Body of pancreas (tissue), 4 donors: ENCODE measurements around the gene AKAP13. TPM values are rescaled to one million over a fixed set of nuclear protein-coding genes. Genes with fewer than 3 reads are reported as not detected.

ENCODE experiments used
- ATAC-seq: fragments of 150-250 bp; one replicate; pipeline ENCODE4 v1.9.1; 2016
- DNase-seq, 4 donors: peaks; one replicate each; pipeline ENCODE4 v3.0.0-alpha.2; 2019
- H3K27ac ChIP-seq, 4 donors: fragments of 200-600 bp; sonication (generic); 1 replicate in 3 of 4; 2 replicates in 1 of 4; pipeline versions ENCODE4 v1.5.1 to v1.6.1; 2016 to 2019; ENCODE audit warnings: mild to moderate bottlenecking in 1 of 4, mixed read lengths in 1 of 4, moderate library complexity in 1 of 4
- H3K27me3 ChIP-seq, 2 donors: fragments of 200-600 bp; sonication (generic); one replicate each; pipeline ENCODE4 v1.6.0; 2016; ENCODE audit warnings: mild to moderate bottlenecking in 1 of 2
- H3K36me3 ChIP-seq, 2 donors: fragments of 200-600 bp; sonication (generic); replicated peaks in 1 of 2; 2 replicates each; pipeline ENCODE4 v1.5.1; 2016; ENCODE audit warnings: low read depth in 2 of 2; ENCODE audit not compliant: insufficient read depth in 1 of 2
- H3K4me1 ChIP-seq: fragments of 200-600 bp; sonication (generic); one replicate; pipeline ENCODE4 v1.6.0; 2016
- H3K4me3 ChIP-seq, 2 donors: fragments of 200-600 bp; sonication (generic); 1 replicate in 1 of 2; 2 replicates in 1 of 2; pipeline ENCODE4 v1.5.1; 2016 to 2019
- H3K9me3 ChIP-seq, 3 donors: fragments of 200-600 bp; sonication (generic); 1 replicate in 2 of 3; 2 replicates in 1 of 3; pipeline ENCODE4 v1.5.1; 2016
- POLR2A ChIP-seq, 3 donors: fragments of 450-650 bp; IDR thresholded peaks; one replicate each; pipeline ENCODE4 v1.6.1; 2016; ENCODE audit warnings: antibody characterized with exemption in 3 of 3, mild to moderate bottlenecking in 2 of 3
- WGBS, 2 donors: methylation state at CpG; one replicate each; pipeline ENCODE4 v1.1.5; 2017; 5-methylcytosine and 5-hydroxymethylcytosine counted together
- intact Hi-C: fragments of 100-400 bp; cut with DNase I; formaldehyde crosslinking; loops from one replicate; pipeline ENCODE4 v1.15.1; 2023
- total RNA-seq, 2 donors: library from RNA; depleted of rRNA; stranded (reverse); fragments of >200 nt; gene quantifications; one replicate each; pipeline ENCODE4 v1.1.0, GENCODE V29; 2016
- TF ChIP-seq, protein P1 (sequence below), 7 experiments: fragments of 450-650 bp in 4 of 7; fragments of 200-600 bp in 3 of 7; sonication (generic) in 3 of 7; IDR thresholded peaks; one replicate each; pipeline ENCODE4 v1.5.1; 2016 to 2019; ENCODE audit warnings: antibody characterized with exemption in 7 of 7

AKAP13 gene
- total RNA-seq, 2 donors from 2014 or later, result 102 to 160 TPM

DNA sequence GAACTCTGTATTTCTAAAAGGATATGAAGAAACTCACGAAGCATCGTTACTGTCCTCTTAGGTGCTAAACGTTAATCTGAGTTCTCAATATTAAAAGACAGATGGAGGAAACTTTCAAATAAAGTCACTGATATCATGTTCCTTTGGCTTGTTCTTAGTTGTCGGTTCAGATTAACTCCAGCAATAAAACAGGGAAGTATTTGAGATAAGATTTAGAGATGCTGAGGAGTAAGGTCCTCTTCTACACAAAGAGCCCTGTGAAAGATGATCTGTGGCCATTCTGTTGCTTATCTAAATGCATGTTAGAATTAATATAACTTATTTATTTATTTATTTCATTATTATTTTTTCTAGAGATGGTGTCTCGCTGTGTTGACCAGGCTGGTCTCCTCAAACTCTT, 19.2 kb downstream of the AKAP13 start:
- intact Hi-C loops, result no loop called here

DNA sequence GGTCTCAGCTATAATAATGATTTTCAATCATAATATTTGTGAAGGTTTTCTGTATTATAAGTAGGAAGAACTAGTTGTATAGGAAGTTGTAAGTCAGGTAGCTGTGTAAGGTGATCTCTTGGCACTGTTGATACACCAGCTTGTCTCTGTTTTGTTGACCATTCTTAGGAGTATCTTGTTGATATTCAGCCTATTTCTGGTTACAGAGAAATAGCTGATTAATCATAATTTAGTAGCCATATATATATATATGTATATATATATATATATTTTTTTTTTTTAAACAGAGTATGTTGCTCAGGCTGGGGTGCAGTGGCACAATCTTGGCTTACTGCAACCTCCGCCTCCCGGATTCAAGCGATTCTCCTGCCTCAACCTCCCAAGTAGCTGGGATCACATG, 20.2 kb downstream of the AKAP13 start:
- H3K4me1 ChIP-seq, result peaks cover 24% of the 10 kb centered on the region
- no peaks in the 10 kb centered on the region for H3K27me3 ChIP-seq
- WGBS, 2 donors, result 96 to 99% methylated on average over 3 of the region's 3 CpGs
- H3K9me3 ChIP-seq, result no peaks in the 10 kb centered on the region
- intact Hi-C loops, result no loop called here
- no peak overlapping the region for H3K4me3 ChIP-seq
- H3K36me3 ChIP-seq, result no peaks in the 10 kb centered on the region
- ATAC-seq, result no peak
- no peak for DNase-seq
- H3K27ac ChIP-seq, result no peak overlapping the region
- TF ChIP-seq, protein P1, sequence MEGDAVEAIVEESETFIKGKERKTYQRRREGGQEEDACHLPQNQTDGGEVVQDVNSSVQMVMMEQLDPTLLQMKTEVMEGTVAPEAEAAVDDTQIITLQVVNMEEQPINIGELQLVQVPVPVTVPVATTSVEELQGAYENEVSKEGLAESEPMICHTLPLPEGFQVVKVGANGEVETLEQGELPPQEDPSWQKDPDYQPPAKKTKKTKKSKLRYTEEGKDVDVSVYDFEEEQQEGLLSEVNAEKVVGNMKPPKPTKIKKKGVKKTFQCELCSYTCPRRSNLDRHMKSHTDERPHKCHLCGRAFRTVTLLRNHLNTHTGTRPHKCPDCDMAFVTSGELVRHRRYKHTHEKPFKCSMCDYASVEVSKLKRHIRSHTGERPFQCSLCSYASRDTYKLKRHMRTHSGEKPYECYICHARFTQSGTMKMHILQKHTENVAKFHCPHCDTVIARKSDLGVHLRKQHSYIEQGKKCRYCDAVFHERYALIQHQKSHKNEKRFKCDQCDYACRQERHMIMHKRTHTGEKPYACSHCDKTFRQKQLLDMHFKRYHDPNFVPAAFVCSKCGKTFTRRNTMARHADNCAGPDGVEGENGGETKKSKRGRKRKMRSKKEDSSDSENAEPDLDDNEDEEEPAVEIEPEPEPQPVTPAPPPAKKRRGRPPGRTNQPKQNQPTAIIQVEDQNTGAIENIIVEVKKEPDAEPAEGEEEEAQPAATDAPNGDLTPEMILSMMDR (IDR thresholded peaks at IDR 0.05), result no peak
- no peak for TF ChIP-seq POLR2A (IDR thresholded peaks at IDR 0.05)

More for the DNA sequence above, 19.2 kb downstream of the AKAP13 start:
- no peaks in the 10 kb centered on the region for H3K27me3 ChIP-seq
- H3K27ac ChIP-seq, result no peak overlapping the region
- peaks cover 34% of the 10 kb centered on the region for H3K4me1 ChIP-seq
- no peak for TF ChIP-seq POLR2A (IDR thresholded peaks at IDR 0.05)
- TF ChIP-seq, protein P1 (IDR thresholded peaks at IDR 0.05), result no peak
- ATAC-seq (no peak), DNase-seq (no peak)
- WGBS, 2 donors, result 71 to 78% methylated on average over 5 of the region's 5 CpGs
- H3K36me3 ChIP-seq, result no peaks in the 10 kb centered on the region
- H3K9me3 ChIP-seq, result no peaks in the 10 kb centered on the region
- H3K4me3 ChIP-seq, result no peak overlapping the region

DNA sequence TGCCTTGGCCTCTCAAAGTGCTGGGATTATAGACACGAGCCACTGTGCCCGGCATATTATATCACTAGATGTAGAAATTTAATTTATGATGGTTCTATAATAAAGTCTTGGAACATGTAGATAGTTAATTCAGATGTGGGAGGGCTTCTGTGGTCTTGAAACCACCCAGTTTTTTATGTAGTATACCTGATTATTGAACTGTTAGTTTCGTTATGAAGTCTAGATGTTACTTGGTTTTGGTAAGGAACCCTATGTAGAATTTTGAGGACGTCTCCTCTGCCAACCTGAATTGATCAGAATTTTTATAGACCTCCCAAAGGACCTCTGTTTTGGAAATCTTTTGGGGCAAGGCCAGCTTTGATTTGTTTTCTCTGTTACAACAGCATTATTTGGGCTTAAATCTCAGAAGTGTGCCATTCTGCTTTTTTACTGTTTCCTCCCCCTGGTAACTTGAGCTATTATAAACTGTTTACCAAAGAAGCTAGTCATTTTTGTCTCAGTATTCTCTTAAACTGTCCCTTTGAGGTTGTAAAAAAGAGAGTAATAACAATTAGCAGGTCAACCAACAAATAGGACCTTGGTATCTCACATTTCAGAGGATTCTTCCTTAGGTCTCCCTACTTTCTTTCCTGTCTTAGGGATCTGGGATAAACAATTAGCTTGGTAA, 20.8 kb downstream of the AKAP13 start:
- H3K4me3 ChIP-seq, result no peak overlapping the region
- WGBS, 2 donors, result 85 to 89% methylated on average over 4 of the region's 4 CpGs
- H3K27ac ChIP-seq, result no peak overlapping the region
- H3K36me3 ChIP-seq, result no peaks in the 10 kb centered on the region
- no peaks in the 10 kb centered on the region for H3K9me3 ChIP-seq
- TF ChIP-seq POLR2A (IDR thresholded peaks at IDR 0.05), result no peak
- TF ChIP-seq, protein P1 (IDR thresholded peaks at IDR 0.05), result no peak
- no peak for DNase-seq
- intact Hi-C loops, result no loop called here
- no peaks in the 10 kb centered on the region for H3K27me3 ChIP-seq
- peaks cover 23% of the 10 kb centered on the region for H3K4me1 ChIP-seq
- ATAC-seq, result no peak

DNA sequence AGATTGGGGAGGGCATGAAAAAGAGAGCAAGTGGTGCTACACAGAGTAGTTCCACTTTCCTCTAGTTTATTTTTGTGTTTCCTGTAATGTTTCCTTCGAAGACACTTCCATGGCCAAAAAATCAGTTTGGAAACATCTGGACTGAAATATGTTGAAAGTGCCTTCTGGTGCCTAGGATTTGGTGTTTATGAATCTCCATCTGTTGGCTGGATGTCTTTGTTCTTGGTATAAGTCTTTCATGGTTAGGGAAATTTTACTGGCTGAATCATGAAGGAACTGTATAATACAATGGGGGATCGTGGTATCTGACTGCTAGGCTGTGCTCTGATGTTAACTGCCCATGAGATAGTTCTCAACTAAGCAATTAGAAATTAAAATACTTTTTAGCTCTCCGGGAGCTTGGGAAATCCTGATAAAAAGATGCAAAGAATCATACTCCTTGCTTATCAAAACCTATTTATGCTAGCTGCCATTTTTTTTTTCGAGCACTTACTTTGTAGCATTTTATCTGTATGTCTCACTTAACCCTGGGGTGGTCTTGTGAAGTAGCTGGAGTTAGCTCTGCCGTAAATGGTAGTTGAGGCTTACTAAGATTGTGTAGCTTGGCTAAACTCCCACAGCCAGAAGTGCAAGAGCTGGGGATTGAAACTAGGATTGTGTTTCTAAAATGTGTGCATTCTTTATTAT, 21.9 kb downstream of the AKAP13 start:
- 68 to 79% methylated on average over 5 of the region's 5 CpGs for WGBS, 2 donors
- no peak for ATAC-seq
- Histone ChIP-seq H3K27ac (no peak overlapping the region), H3K27me3 (no peaks in the 10 kb centered on the region), H3K36me3 (no peaks in the 10 kb centered on the region), H3K4me1 (peaks cover 23% of the 10 kb centered on the region), H3K4me3 (no peak overlapping the region), H3K9me3 (no peaks in the 10 kb centered on the region)
- DNase-seq, result no peak
- no peak for TF ChIP-seq POLR2A (IDR thresholded peaks at IDR 0.05)
- intact Hi-C loops, result no loop called here

DNA sequence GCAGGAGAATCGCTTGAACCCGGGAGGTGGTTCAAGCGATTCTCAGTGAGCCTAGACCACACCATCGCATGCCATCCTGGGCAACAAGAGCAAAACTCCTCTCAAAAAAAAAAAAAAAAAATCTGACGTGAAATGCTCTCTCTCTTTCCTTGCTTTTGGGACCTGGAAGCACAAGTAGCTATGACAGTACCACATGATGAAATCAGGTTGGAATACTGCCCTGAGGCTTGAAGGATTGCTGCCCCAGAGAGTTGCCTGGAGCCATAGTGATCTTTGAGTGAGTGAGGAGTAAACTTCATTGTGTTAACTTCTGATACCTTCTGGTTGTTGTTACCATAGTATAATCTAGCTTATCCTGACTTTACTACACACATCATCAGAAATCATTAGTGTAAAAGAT, 23.3 kb downstream of the AKAP13 start:
- no peak overlapping the region for H3K4me3 ChIP-seq
- ATAC-seq (no peak), DNase-seq (no peak)
- H3K9me3 ChIP-seq, result no peaks in the 10 kb centered on the region
- H3K4me1 ChIP-seq, result peaks cover 31% of the 10 kb centered on the region
- WGBS, 2 donors, result 91 to 96% methylated on average over 5 of the region's 5 CpGs
- H3K27ac ChIP-seq, result no peak overlapping the region
- H3K36me3 ChIP-seq, result no peaks in the 10 kb centered on the region
- TF ChIP-seq, protein P1 (IDR thresholded peaks at IDR 0.05), result no peak
- TF ChIP-seq POLR2A (IDR thresholded peaks at IDR 0.05), result no peak
- H3K27me3 ChIP-seq, result no peaks in the 10 kb centered on the region
- intact Hi-C loops, result no loop called here
